Chondrocyte (in vitro differentiated cells): ENCODE measurements around the gene PPP5C. TPM values are rescaled to one million over a fixed set of nuclear protein-coding genes. Genes with fewer than 3 reads are reported as not detected.
A peak's percentile ranks its signal among the peaks of the same experiment; 100 is the strongest.
"Not testable (repeated sequence)": the region's sequence is repeated elsewhere in the genome, so short reads cannot be mapped to it uniquely, and the experiment has no call there.

Experiments used
- DNase-seq: peaks from one replicate; pipeline ENCODE4 v3.0.0; 2021; ENCODE audit warnings: mixed read lengths, low spot score
- H3K27ac Mint-ChIP-seq: one replicate; pipeline ENCODE4 v1.8.0; 2021; ENCODE audit warnings: mild to moderate bottlenecking, moderate library complexity, mixed read lengths; ENCODE audit not compliant: unreplicated experiment
- H3K27me3 Mint-ChIP-seq: 2 replicates; pipeline ENCODE4 v1.8.0; 2021; ENCODE audit warnings: low read depth, mixed read lengths
- H3K36me3 Mint-ChIP-seq: 2 replicates; pipeline ENCODE4 v1.8.0; 2021; ENCODE audit warnings: low read depth, mixed read lengths
- H3K4me1 Mint-ChIP-seq: 2 replicates; pipeline ENCODE4 v1.8.0; 2021; ENCODE audit warnings: low read depth, mild to moderate bottlenecking, mixed read lengths
- H3K4me3 Mint-ChIP-seq: one replicate; pipeline ENCODE4 v1.8.0; 2021; ENCODE audit warnings: mild to moderate bottlenecking, moderate library complexity, mixed read lengths; ENCODE audit not compliant: unreplicated experiment
- H3K9me3 Mint-ChIP-seq: 2 replicates; pipeline ENCODE4 v1.8.0; 2021; ENCODE audit warnings: low read depth, mixed read lengths
- CTCF ChIP-seq: fragments of 200-600 bp; sonication (generic); IDR thresholded peaks from 2 replicates; pipeline ENCODE4 v1.5.0; 2021; ENCODE audit warnings: antibody characterized with exemption, mild to moderate bottlenecking, moderate library complexity
- total RNA-seq: library from RNA; stranded (reverse); gene quantifications from 3 replicates; pipeline ENCODE4 v1.2.1, GENCODE V29; 2021

Gene PPP5C
- total RNA-seq, 1 donor from 2014 or later, result 62.5 TPM

GRCh38 chr19:46411088-46411924 is 64.4 kb downstream of the PPP5C start:
- Mint-ChIP-seq H3K36me3 (peaks cover 12% of the 10 kb centered on the region), H3K27me3 (no peaks in the 10 kb centered on the region), H3K9me3 (no peaks in the 10 kb centered on the region), H3K27ac (peak overlapping the region; percentile 85), H3K4me3 (peak overlapping the region; percentile 96), H3K4me1 (peaks cover 74% of the 10 kb centered on the region)
- no peak for TF ChIP-seq CTCF
- DNase-seq, result no peak

- TF ChIP-seq CTCF, result peak; percentile 46
- DNase-seq, result no peak
- H3K27ac Mint-ChIP-seq, result peak overlapping the region; percentile 85
- peaks cover 12% of the 10 kb centered on the region for H3K36me3 Mint-ChIP-seq
- H3K9me3 Mint-ChIP-seq, result no peaks in the 10 kb centered on the region
- peaks cover 78% of the 10 kb centered on the region for H3K4me1 Mint-ChIP-seq
- H3K27me3 Mint-ChIP-seq, result no peaks in the 10 kb centered on the region
- peak overlapping the region; percentile 96 for H3K4me3 Mint-ChIP-seq
These were observed 65.2 kb downstream of the PPP5C start for GRCh38 chr19:46411925-46412649.

- TF ChIP-seq CTCF, result no peak
- Mint-ChIP-seq H3K36me3 (peaks cover 12% of the 10 kb centered on the region), H3K27ac (peak overlapping the region; percentile 88), H3K9me3 (no peaks in the 10 kb centered on the region), H3K4me3 (peak overlapping the region; percentile 96), H3K4me1 (peaks cover 77% of the 10 kb centered on the region), H3K27me3 (no peaks in the 10 kb centered on the region)
- DNase-seq, result no peak
These were observed 65.9 kb downstream of the PPP5C start for GRCh38 chr19:46412650-46413261.

- Mint-ChIP-seq H3K27ac (peak within 1 kb of the TSS; percentile 92), H3K4me3 (peak within 1 kb of the TSS; percentile 96), H3K27me3 (no peaks in the 10 kb centered on the region), H3K4me1 (peaks cover 70% of the 10 kb centered on the region), H3K9me3 (no peaks in the 10 kb centered on the region), H3K36me3 (peaks cover 12% of the 10 kb centered on the region)
- TF ChIP-seq CTCF, result no peak
- DNase-seq, result no peak
These were observed 66.6 kb downstream of the PPP5C start, which contains the start of gene CCDC8 for GRCh38 chr19:46413262-46414031. Gene CCDC8, minus strand, starts transcription at chr19:46413564. Its CDS starts 754 bp downstream, at chr19:46412810.

- peaks cover 12% of the 10 kb centered on the region for H3K36me3 Mint-ChIP-seq
- H3K4me3 Mint-ChIP-seq, H3K27me3 Mint-ChIP-seq, H3K27ac Mint-ChIP-seq, H3K9me3 Mint-ChIP-seq, DNase-seq: not testable (repeated sequence)
- peaks cover 61% of the 10 kb centered on the region for H3K4me1 Mint-ChIP-seq
These were observed 68.0 kb downstream of the PPP5C start for GRCh38 chr19:46414899-46415298.

- not testable (repeated sequence) for H3K27me3 Mint-ChIP-seq, H3K36me3 Mint-ChIP-seq, H3K9me3 Mint-ChIP-seq
- Mint-ChIP-seq H3K4me1 (peaks cover 52% of the 10 kb centered on the region), H3K27ac (peak overlapping the region; percentile 91), H3K4me3 (peak overlapping the region; percentile 70)
- peak; percentile 98 for DNase-seq
These were observed 69.2 kb downstream of the PPP5C start for GRCh38 chr19:46415804-46416709.
